T-helper 1 cell treated with Interleukin-12 subunit alpha and Interleukin-12 subunit beta and Interleukin-4 antibody, amounts not matched to agents 30 μg/mL and 1 μg/mL, for 36 hours (primary cell): ENCODE results near the gene NPDC1.
"Not testable (repeated sequence)": the region's sequence is repeated elsewhere in the genome, so short reads cannot be mapped to it uniquely, and the experiment has no call there.

Experiments
- H3K27ac Mint-ChIP-seq: one replicate; pipeline ENCODE4 v1.8.0; 2021; ENCODE audit warnings: mild to moderate bottlenecking, mixed read lengths
- H3K27me3 Mint-ChIP-seq: one replicate; pipeline ENCODE4 v1.8.0; 2021; ENCODE audit warnings: low read depth, mixed read lengths
- H3K36me3 Mint-ChIP-seq: one replicate; pipeline ENCODE4 v1.8.0; 2021; ENCODE audit warnings: low read depth, mixed read lengths
- H3K4me1 Mint-ChIP-seq: one replicate; pipeline ENCODE4 v1.8.0; 2021; ENCODE audit warnings: low read depth, mixed read lengths
- H3K4me3 Mint-ChIP-seq: one replicate; pipeline ENCODE4 v1.8.0; 2021; ENCODE audit warnings: mild to moderate bottlenecking, moderate library complexity, mixed read lengths
- H3K9me3 Mint-ChIP-seq: one replicate; pipeline ENCODE4 v1.8.0; 2021; ENCODE audit warnings: mixed read lengths

The NPDC1 gene

DNA sequence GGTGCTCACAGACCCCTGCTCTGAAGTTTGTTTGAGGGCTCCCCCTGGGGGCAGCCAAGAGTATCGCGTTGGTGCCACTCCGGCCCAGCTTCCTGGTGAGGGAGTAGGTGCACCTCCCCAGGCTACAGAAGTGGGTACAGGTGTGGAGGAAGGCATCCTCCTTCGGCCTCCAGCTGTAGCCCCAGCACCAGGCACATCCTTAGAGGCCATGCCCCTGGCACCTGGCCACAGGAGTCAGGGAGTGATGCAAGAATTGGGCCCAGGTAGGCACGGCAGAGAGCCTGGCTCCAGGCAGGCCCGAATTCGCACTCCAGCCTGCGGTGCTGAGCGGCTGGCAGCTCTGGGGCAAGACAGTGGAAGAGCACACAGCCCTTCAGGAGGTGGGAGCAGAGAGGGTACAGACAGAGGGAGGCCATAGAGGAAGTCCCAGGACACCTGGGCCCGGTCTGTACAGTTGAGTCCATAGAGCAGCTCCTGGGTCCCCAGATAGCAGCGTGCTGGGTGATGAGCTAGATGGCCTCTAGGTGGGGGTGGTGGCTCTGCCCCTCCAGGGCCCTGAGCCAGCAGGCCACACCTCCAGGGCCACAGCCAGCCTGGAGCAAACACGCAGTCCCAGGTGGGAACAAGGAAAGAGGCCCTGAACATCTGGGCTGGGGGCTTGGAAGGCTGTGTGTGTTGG, 22.0 kb upstream of the NPDC1 start:
- Mint-ChIP-seq H3K4me3 (peak overlapping the region; percentile 55), H3K36me3 (peaks cover 6% of the 10 kb centered on the region), H3K9me3 (no peaks in the 10 kb centered on the region)

DNA sequence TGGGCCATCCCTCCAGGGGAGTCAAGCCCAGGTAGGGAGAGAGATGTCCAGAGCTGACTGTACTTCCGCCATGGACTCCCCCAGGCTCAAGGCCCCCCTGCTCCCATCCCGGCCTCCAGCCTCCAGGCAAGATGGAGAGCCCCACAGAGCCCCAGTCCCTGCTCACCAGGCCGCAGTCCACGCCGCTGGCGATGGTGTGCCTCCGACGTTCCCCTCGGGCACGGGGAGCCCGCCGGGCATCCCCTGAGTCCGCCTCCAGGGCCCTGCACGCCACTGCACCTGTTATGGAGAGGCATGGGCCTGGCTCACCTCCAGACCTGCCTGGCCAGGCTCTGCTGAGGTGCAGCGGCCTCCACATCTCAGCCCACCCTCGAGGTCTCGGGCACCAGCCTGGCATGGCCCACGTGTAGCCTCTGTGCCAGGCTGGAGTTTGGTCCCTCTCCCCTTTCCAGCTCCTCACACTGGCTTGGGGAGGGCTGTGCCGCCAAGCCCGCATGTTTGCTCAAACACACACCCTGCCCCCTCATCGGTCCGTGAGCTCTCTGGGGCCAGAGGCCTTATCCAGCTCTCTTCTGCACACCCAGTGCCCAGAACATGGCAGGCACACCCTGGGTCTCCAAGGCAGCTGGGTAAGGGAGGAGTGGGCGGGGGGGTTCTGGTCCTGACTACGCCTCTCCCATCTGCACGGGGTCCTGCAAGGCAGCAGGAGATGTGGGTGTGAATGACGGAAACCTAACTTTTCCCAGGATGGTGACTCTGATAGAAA, 20.3 kb upstream of the NPDC1 start:
- Mint-ChIP-seq H3K36me3 (peaks cover 6% of the 10 kb centered on the region), H3K27me3 (no peaks in the 10 kb centered on the region), H3K9me3 (no peaks in the 10 kb centered on the region), H3K27ac (no peak overlapping the region), H3K4me1 (peaks cover 12% of the 10 kb centered on the region), H3K4me3 (no peak overlapping the region)

More for the DNA sequence above, 22.0 kb upstream of the NPDC1 start:
- Mint-ChIP-seq H3K27ac (peak overlapping the region; percentile 65), H3K4me1 (peaks cover 16% of the 10 kb centered on the region), H3K27me3 (no peaks in the 10 kb centered on the region)

DNA sequence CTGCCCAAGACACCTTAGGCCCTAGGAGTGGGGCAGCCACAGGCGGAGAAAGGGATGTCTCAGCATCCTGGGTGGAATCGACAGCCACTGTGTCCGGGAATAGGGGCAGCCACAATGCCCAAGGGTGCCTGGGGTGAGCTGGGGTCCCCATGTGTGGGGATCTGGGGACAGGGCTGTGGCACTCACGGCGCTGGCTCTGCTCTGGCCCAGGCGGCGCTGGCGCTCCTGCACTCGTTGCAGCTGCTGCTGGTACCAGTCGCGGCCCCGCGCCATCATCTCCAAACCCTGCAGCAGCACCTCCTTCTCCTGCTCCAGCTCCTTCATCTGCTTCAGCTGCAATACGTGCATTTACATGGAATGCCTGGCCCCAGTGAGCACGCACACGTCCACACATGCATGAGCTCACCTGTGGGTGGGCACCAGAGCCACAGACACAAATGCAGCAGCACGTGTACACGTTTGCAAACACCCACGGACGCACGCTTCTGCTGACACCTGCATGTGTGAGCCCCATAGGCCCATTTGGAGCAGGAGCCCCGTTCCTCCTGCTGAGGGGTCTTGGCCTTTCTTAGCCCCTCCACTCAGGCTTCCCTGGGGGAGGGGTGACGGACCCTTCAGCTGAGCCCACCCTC, 19.5 kb upstream of the NPDC1 start:
- H3K9me3 Mint-ChIP-seq: no peaks in the 10 kb centered on the region
- peaks cover 3% of the 10 kb centered on the region for H3K27me3 Mint-ChIP-seq
- H3K4me3 Mint-ChIP-seq: no peak overlapping the region
- peaks cover 6% of the 10 kb centered on the region for H3K36me3 Mint-ChIP-seq
- peaks cover 7% of the 10 kb centered on the region for H3K4me1 Mint-ChIP-seq
- H3K27ac Mint-ChIP-seq: no peak overlapping the region

GRCh38 chr9:137064880-137065164, 18.8 kb upstream of the NPDC1 start:
- H3K27me3 Mint-ChIP-seq: peaks cover 3% of the 10 kb centered on the region
- H3K4me3 Mint-ChIP-seq: no peak overlapping the region
- no peak overlapping the region for H3K27ac Mint-ChIP-seq
- H3K9me3 Mint-ChIP-seq: no peaks in the 10 kb centered on the region
- peaks cover 7% of the 10 kb centered on the region for H3K4me1 Mint-ChIP-seq
- H3K36me3 Mint-ChIP-seq: peaks cover 6% of the 10 kb centered on the region

DNA sequence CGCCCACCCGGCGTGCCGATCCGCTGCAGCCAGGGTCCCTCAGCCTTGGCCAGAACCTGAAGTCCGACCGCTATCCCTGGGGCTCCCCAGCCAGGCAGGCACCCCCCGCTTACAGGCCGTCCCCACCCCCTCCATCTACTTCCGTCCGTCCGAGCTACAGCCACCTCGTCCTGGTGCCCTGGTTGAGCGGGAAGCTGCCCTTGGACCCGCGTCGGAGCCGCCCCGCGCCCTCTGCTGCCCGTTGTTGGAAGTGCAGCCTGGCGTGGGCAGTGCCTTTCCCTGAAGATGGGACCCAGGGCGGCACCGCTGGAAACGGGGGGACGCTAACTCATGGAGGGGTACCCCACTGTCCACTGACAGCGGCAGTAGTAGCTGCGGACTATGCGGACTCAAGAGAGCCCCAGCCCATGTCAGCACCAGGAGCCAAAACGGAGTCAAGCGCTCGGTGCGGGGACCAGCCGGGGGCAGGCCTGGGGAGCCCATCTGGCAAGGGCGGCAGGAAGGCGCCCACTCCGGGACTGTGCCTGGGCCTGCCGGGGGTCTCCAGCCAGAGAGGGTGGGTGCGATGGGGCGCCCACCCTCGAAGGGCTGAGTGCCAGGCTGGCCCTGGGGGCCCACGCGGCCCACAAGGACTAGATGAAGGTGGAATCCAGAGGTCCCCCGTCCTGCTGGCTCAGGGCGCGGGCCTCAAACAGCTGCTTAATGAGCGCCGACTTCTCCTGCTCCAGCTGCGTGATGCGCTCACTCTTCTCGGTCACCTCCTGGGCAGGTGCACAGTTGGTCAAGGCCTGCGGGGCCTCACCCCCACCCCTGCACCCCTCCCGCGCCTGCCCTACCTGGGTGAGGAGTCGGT, 18.3 kb upstream of the NPDC1 start:
- no peaks in the 10 kb centered on the region for H3K9me3 Mint-ChIP-seq
- no peak overlapping the region for H3K4me3 Mint-ChIP-seq
- H3K27ac Mint-ChIP-seq: no peak overlapping the region
- H3K27me3 Mint-ChIP-seq: peaks cover 3% of the 10 kb centered on the region
- H3K4me1 Mint-ChIP-seq: peaks cover 7% of the 10 kb centered on the region
- peaks cover 6% of the 10 kb centered on the region for H3K36me3 Mint-ChIP-seq

DNA sequence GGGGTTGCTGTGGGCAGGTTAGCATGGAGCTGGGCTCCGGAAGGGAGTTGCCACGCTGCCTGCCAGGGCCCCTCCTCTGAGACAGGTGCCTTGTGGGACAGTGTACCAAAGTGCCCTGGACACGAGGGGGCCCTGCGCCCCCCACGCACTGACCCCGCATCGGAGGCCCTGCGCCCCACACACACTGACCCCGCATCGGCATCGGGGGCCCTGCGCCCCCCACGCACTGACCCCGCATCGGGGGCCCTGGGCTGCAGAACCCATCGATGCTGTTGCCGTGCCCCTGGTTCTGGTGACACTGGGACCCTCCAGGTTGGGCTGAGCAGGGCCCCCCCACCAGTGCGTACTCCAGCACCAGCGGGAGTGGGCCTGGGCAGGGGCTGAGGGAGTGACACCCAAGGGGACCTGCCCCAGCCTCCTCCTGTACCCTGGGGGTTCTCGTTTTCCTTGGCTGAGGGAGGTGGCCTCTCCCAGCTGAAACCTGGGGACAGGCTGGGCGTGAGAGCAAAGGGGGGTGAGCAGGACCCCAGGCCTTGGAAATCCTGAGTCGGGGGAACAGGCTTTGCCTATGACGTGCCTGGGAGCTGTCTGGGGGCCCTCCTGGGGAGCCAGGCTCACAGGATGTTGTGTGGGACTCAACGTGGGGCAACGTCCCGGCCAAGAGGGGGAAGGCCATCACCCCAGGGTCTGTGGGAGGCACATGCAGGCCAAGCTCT, 17.5 kb upstream of the NPDC1 start:
- no peak overlapping the region for H3K4me3 Mint-ChIP-seq
- no peaks in the 10 kb centered on the region for H3K9me3 Mint-ChIP-seq
- no peak overlapping the region for H3K27ac Mint-ChIP-seq
- peaks cover 6% of the 10 kb centered on the region for H3K36me3 Mint-ChIP-seq
- peaks cover 7% of the 10 kb centered on the region for H3K4me1 Mint-ChIP-seq
- peaks cover 9% of the 10 kb centered on the region for H3K27me3 Mint-ChIP-seq

GRCh38 chr9:137062798-137063197, 16.8 kb upstream of the NPDC1 start:
- not testable (repeated sequence) for H3K9me3 Mint-ChIP-seq, H3K4me1 Mint-ChIP-seq

DNA sequence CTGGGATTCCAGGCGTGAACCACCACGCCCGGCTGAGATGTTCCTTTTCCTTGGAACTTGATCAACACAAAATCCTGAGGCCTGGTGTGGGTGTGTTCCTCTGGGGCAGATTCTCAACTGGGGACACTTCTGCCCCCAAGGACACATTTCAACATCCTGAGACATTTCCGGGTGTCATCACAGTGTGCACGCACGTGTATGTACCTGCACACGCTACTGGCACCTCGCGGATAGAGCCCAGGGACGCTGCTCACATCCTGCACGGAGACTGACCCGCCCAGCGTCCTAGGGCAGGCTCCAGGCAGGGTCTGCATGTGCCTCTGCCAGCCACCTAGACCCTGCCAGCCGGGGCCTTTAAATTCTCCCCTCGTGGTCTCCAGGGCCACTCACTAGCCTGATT, 16.4 kb upstream of the NPDC1 start:
- peaks cover 11% of the 10 kb centered on the region for H3K27me3 Mint-ChIP-seq
- peaks cover 6% of the 10 kb centered on the region for H3K36me3 Mint-ChIP-seq

More at GRCh38 chr9:137062798-137063197, 16.8 kb upstream of the NPDC1 start:
- not testable (repeated sequence) for H3K4me3 Mint-ChIP-seq, H3K27ac Mint-ChIP-seq, H3K36me3 Mint-ChIP-seq
- H3K27me3 Mint-ChIP-seq: peaks cover 11% of the 10 kb centered on the region

DNA sequence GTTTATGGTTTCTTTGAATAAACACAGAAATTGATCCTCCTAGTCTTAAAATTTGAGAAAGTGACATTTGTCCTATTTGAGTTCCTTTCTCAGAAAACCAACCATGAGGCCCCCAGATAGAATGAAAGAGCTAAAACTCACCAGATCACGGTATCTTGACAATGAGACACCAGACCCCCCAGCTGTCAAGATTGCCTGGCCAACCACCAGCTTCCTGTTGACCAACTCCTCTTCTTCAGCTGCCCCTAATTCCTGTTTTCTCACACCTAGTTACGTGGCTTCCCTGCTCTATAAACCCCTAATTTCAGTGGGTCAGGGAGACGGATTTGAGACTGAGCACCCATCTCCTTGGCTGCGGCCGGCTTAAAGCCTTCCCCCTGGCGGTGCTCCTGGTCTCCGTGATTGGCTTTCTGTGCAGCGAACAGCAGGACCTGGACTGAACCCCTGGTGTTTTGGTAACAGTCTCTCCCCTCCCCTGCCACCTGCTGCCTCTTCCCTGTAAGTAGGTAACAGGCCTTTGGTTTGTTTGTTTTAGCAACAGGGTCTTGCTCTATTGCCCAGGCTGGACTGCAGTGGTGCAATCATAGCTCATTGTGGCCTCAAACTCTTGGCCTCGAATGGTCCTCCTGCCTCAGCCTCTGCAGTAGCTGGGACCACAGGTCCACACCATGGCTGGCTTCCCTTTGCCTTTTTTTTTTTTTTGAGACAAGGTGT, 12.7 kb upstream of the NPDC1 start:
- Mint-ChIP-seq H3K4me3 (no peak overlapping the region), H3K27ac (no peak overlapping the region), H3K27me3 (peaks cover 15% of the 10 kb centered on the region), H3K36me3 (no peaks in the 10 kb centered on the region), H3K4me1 (no peaks in the 10 kb centered on the region), H3K9me3 (no peaks in the 10 kb centered on the region)

More for the DNA sequence above, 16.4 kb upstream of the NPDC1 start:
- H3K27ac Mint-ChIP-seq: no peak overlapping the region
- H3K9me3 Mint-ChIP-seq: no peaks in the 10 kb centered on the region
- peaks cover 3% of the 10 kb centered on the region for H3K4me1 Mint-ChIP-seq
- no peak overlapping the region for H3K4me3 Mint-ChIP-seq

DNA sequence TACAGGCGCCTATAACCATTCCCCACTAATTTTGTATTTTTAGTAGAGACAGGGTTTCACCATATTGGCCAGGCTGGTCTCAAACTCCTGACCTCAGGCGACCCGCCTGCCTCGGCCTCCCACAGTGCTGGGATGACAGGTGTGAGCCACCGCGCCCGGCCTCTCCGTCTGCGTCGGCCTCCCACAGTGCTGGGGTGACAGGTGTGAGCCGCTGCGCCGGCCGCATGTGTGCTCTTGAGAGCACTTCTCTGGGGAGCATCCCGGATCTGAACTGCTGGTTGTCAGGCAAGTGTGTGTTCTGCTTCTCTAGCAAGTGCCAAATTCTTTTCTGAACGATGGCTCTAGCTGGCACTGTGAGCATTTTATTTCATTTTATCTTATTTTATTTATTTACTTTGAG, 11.6 kb upstream of the NPDC1 start:
- Mint-ChIP-seq H3K9me3 (no peaks in the 10 kb centered on the region), H3K27ac (no peak overlapping the region), H3K36me3 (no peaks in the 10 kb centered on the region), H3K4me3 (no peak overlapping the region), H3K4me1 (no peaks in the 10 kb centered on the region), H3K27me3 (peaks cover 20% of the 10 kb centered on the region)

DNA sequence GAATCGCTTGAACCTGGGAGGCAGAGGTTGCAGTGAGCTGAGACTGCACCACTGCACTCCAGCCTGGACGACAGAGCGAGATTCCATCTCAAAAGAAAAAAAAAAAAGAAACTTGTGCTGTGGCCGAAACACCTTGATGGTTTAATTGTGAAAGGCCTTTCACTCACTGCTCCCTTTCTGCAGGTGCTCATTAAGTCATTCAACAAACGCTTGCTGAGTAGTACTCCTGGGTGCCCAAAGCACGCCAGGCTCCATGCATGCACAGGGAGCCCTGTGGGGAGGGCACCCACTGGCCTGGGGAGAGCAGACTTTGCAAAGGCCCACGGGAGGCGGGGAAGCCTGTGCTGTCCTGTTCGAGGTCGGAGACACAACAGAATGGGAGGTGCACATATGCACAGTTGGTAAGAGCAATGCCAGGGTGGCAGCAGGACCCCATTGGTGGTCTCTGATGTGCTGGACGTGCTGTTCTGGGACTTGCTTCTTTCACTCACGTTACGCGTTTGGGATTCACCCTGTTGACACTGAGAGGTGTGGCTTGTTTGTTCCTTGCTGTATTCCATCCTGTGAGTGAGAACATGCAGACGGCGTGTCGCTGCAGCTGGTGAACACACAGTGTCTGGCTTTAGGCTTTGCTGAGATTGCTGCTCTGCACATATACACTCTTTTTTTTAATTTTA, 10.9 kb upstream of the NPDC1 start:
- Mint-ChIP-seq H3K27ac (no peak overlapping the region), H3K9me3 (no peaks in the 10 kb centered on the region)

GRCh38 chr9:137055385-137056364, 9.7 kb upstream of the NPDC1 start:
- no peak overlapping the region for H3K27ac Mint-ChIP-seq
- H3K4me1 Mint-ChIP-seq: no peaks in the 10 kb centered on the region
- no peaks in the 10 kb centered on the region for H3K9me3 Mint-ChIP-seq
- H3K4me3 Mint-ChIP-seq: no peak overlapping the region
- peaks cover 27% of the 10 kb centered on the region for H3K27me3 Mint-ChIP-seq
- no peaks in the 10 kb centered on the region for H3K36me3 Mint-ChIP-seq

More for the DNA sequence above, 10.9 kb upstream of the NPDC1 start:
- Mint-ChIP-seq H3K27me3 (peaks cover 26% of the 10 kb centered on the region), H3K36me3 (no peaks in the 10 kb centered on the region), H3K4me3 (no peak overlapping the region), H3K4me1 (no peaks in the 10 kb centered on the region)
